ENCODE measurements around the gene PPP1R12B.

DNA sequence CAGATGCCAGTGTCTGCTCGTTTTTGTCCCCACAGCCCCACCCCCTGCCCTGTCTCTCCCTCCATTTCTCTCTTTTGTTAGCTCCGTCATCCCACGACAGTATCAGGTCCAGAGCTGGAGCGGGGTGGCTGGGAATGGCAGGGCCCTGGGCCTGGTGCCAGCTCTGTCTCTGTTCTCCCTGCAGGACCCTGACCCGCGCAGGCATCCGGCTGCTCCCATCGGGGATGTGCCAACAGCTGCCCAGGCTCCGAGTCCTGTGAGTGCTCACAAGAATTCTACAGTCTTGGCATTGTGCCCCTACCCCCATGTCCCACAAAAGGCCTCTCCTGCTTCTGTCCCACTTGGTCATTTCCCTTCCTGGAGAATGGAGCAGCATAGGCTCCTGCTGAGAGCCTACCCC lies 44.1 kb upstream of the PPP1R12B start:
- TF ChIP-seq CTCF (conservative IDR thresholded peaks at IDR 0.05; ENCODE audit: low read length) (no peak), EZH2phosphoT487 (IDR thresholded peaks at IDR 0.05; ENCODE audit: borderline replicate concordance, low read depth, low read length) (no peak)

Data from OCI-LY7 (cell line).